ENCODE results near the gene SNX1. TPM values are rescaled to one million over a fixed set of nuclear protein-coding genes. Genes with fewer than 3 reads are reported as not detected.

SNX1 gene
- polyA plus RNA-seq, 4 donors: 56.5 to 95.7 (median 75.0) TPM

DNA sequence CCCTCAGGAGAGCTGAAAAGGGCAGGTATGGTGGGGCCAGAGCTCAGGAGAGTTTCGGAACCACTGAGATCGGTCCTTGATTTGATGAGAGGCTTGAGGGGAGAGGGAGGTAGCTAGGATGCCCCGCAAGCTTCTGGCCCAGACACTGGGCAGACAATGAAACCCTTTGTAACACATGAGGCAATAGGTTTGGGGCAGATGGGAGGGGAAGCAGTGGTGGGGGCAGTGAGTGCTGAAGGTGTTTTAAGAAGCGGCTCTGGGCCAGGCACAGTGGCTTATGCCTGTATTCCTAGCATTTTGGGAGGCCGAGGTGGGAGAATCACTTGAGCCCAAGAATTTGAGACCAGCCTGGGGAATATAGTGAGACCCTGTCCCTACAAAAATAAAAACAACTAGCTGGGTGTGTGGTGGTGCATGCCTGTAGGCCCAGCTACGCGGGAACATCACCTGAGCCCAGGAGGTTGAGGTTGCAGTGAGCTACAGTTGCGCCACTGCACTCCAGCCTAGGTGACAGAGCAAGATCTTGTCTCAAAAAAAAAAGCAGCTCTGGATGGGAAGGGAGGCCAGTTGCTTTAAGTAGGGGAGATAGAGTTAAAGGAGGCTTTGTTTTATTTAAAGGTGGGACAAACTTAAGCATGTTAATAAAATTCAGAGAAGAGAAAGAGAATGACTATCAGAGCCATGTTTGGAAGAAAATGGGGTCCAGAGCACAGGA lies 46.2 kb downstream of the SNX1 start:
- no peak for DNase-seq
- Histone ChIP-seq H3K27me3 (ENCODE audit: control insufficient read depth in 3 of 3, insufficient read depth in 3 of 3, low read length in 3 of 3) (no peaks in the 10 kb centered on the region), H3K36me3 (ENCODE audit: control insufficient read depth in 3 of 3, insufficient read depth in 2 of 3, low read depth in 1 of 3, low read length in 3 of 3) (peaks cover 9 to 61% (median 15%) of the 10 kb centered on the region in 3 donors), H3K4me1 (ENCODE audit: control insufficient read depth in 3 of 3, insufficient read depth in 2 of 3, low read depth in 1 of 3, low read length in 2 of 3) (peaks cover 0 to under 1% (median 0%) of the 10 kb centered on the region in 3 donors), H3K4me3 (ENCODE audit: low read depth in 1 of 3, low read length in 3 of 3) (no peak overlapping the region), H3K27ac (ENCODE audit: low read depth in 1 of 3, low read length in 2 of 3) (no peak overlapping the region), H3K9me3 (ENCODE audit: control insufficient read depth in 2 of 2, insufficient read depth in 1 of 2, low read depth in 1 of 2, low read length in 1 of 2) (no peaks in the 10 kb centered on the region)
- no peak for FAIRE-seq
- WGBS, 3 donors: 95 to 98% (median 97%) methylated on average over 8 of the region's 8 CpGs

DNA sequence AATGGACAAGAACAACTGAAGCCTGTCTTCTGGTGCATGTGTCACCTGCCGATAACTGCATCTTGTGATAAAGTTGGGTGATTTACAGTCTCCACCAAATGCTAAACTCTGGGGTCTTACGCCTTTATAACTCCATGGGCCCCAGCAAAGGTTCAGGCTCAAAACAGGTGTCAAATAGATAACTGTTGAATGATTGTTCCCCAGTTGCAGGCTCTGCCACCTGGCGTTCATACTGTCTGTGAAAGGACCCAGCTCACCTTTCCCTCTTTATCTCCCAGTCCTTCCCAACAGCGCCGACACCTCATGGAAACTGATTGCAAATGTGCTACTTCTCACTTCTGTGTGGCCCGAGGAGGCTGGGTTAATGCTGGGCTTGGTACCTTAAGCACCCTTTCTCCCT lies 47.5 kb downstream of the SNX1 start:
- Histone ChIP-seq H3K27me3 (ENCODE audit: control insufficient read depth in 3 of 3, insufficient read depth in 3 of 3, low read length in 3 of 3) (no peaks in the 10 kb centered on the region), H3K4me3 (ENCODE audit: low read depth in 1 of 3, low read length in 3 of 3) (no peak overlapping the region), H3K36me3 (ENCODE audit: control insufficient read depth in 3 of 3, insufficient read depth in 2 of 3, low read depth in 1 of 3, low read length in 3 of 3) (peaks cover 4 to 55% (median 6%) of the 10 kb centered on the region in 3 donors), H3K4me1 (ENCODE audit: control insufficient read depth in 3 of 3, insufficient read depth in 2 of 3, low read depth in 1 of 3, low read length in 2 of 3) (peaks cover 0 to 5% (median 0%) of the 10 kb centered on the region in 3 donors), H3K27ac (ENCODE audit: low read depth in 1 of 3, low read length in 2 of 3) (no peak overlapping the region), H3K9me3 (ENCODE audit: control insufficient read depth in 2 of 2, insufficient read depth in 1 of 2, low read depth in 1 of 2, low read length in 1 of 2) (no peaks in the 10 kb centered on the region)
- WGBS, 3 donors: 80 to 83% (median 83%) methylated on average over 6 of the region's 6 CpGs
- FAIRE-seq (no peak), DNase-seq (no peak)

DNA sequence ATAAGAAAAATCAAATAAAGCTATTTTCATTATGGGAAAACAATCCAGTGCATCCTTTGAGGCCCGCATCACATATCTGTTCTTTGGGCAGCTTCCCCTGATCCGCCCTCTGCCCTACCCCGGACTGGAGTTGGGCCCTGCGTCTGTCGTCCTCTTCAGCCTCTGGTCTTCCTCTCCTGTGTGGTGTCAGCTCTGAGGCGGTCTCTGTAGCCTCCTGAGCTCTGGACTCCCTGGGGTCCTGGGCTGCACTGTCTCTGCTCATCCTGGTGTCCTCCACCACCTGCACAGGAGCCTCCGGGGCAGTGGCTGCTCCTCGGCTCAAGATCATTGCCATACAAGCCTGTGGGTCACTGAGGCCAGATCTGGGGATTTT lies 48.4 kb downstream of the SNX1 start:
- peaks cover 4 to 49% (median 6%) of the 10 kb centered on the region in 3 donors for H3K36me3 ChIP-seq (ENCODE audit: control insufficient read depth in 3 of 3, insufficient read depth in 2 of 3, low read depth in 1 of 3, low read length in 3 of 3)
- DNase-seq: no peak
- FAIRE-seq: no peak
- peaks cover 0 to 5% (median 0%) of the 10 kb centered on the region in 3 donors for H3K4me1 ChIP-seq (ENCODE audit: control insufficient read depth in 3 of 3, insufficient read depth in 2 of 3, low read depth in 1 of 3, low read length in 2 of 3)
- H3K27ac ChIP-seq (ENCODE audit: low read depth in 1 of 3, low read length in 2 of 3): no peak overlapping the region
- 82 to 90% (median 87%) methylated on average over 8 of the region's 8 CpGs for WGBS, 3 donors
- H3K9me3 ChIP-seq (ENCODE audit: control insufficient read depth in 2 of 2, insufficient read depth in 1 of 2, low read depth in 1 of 2, low read length in 1 of 2): no peaks in the 10 kb centered on the region
- no peak overlapping the region for H3K4me3 ChIP-seq (ENCODE audit: low read depth in 1 of 3, low read length in 3 of 3)
- no peaks in the 10 kb centered on the region for H3K27me3 ChIP-seq (ENCODE audit: control insufficient read depth in 3 of 3, insufficient read depth in 3 of 3, low read length in 3 of 3)

DNA sequence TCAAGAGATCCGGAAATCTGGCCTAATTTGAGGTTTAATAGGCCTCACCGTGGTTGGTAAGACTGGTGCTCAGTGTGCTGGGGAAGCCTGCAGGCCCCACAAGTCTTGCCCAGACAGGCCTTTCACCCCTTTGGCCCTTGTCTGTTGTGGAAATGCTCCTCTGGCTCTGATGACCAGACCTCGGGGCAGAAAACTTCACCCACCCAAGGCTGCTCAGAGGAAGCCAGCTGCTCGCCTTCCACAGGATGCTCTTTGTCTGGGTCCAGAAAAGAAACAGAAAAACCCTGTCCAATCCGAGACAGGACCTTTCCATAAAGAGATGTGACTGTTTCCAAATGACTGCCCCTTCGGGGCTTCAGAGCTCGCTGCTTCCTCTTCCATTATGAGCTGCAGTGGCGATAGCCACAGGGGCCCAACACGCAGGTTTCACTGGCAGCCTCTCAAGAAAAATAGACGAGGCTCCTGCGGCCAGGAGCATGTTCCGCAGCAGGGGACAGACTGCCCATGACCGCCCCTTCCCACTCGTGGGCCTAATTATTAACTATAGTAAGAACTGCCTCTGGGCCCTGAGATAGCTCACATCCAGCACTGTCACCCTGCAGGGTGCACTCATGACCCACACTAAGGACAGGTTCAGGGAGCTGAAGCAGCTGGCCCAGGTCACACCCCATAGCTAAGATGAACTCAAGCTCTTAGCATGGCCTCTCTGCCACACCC lies 48.9 kb downstream of the SNX1 start:
- DNase-seq (no peak), FAIRE-seq (no peak)
- WGBS, 3 donors: 79 to 86% (median 83%) methylated on average over 14 of the region's 14 CpGs
- peaks cover 0 to 5% (median 0%) of the 10 kb centered on the region in 3 donors for H3K4me1 ChIP-seq (ENCODE audit: control insufficient read depth in 3 of 3, insufficient read depth in 2 of 3, low read depth in 1 of 3, low read length in 2 of 3)
- H3K27me3 ChIP-seq (ENCODE audit: control insufficient read depth in 3 of 3, insufficient read depth in 3 of 3, low read length in 3 of 3): no peaks in the 10 kb centered on the region
- H3K36me3 ChIP-seq (ENCODE audit: control insufficient read depth in 3 of 3, insufficient read depth in 2 of 3, low read depth in 1 of 3, low read length in 3 of 3): peaks cover 4 to 49% (median 6%) of the 10 kb centered on the region in 3 donors
- no peaks in the 10 kb centered on the region for H3K9me3 ChIP-seq (ENCODE audit: control insufficient read depth in 2 of 2, insufficient read depth in 1 of 2, low read depth in 1 of 2, low read length in 1 of 2)
- no peak overlapping the region for H3K4me3 ChIP-seq (ENCODE audit: low read depth in 1 of 3, low read length in 3 of 3)
- no peak overlapping the region for H3K27ac ChIP-seq (ENCODE audit: low read depth in 1 of 3, low read length in 2 of 3)

DNA sequence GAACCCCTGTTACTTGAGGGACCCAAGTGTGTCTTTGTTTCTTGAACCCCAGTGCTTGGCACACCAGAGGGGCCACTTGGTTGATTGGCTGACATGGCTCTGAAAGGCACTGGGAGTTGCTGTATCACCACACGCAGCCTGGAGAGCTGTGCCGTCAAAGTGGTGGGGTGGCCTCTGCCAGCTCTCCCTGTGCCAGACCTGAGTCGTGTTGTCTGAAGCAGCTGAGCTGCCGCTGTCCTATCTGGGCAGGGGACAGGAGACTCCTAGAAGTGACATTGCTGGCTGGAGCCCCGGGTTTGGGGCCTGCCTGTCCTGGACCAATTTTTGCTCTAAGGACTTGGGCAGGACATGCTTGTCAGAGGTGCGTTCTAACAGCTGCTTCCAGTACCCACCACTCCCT lies 50.3 kb downstream of the SNX1 start:
- peaks cover 0 to under 1% (median 0%) of the 10 kb centered on the region in 3 donors for H3K27me3 ChIP-seq (ENCODE audit: control insufficient read depth in 3 of 3, insufficient read depth in 3 of 3, low read length in 3 of 3)
- no peak for DNase-seq
- 86 to 93% (median 87%) methylated on average over 6 of the region's 6 CpGs for WGBS, 3 donors
- H3K27ac ChIP-seq (ENCODE audit: low read depth in 1 of 3, low read length in 2 of 3): no peak overlapping the region
- peaks cover 0 to 5% (median 0%) of the 10 kb centered on the region in 3 donors for H3K4me1 ChIP-seq (ENCODE audit: control insufficient read depth in 3 of 3, insufficient read depth in 2 of 3, low read depth in 1 of 3, low read length in 2 of 3)
- H3K4me3 ChIP-seq (ENCODE audit: low read depth in 1 of 3, low read length in 3 of 3): no peak overlapping the region
- FAIRE-seq: no peak
- H3K36me3 ChIP-seq (ENCODE audit: control insufficient read depth in 3 of 3, insufficient read depth in 2 of 3, low read depth in 1 of 3, low read length in 3 of 3): peaks cover 3 to 49% (median 6%) of the 10 kb centered on the region in 3 donors
- H3K9me3 ChIP-seq (ENCODE audit: control insufficient read depth in 2 of 2, insufficient read depth in 1 of 2, low read depth in 1 of 2, low read length in 1 of 2): no peaks in the 10 kb centered on the region

DNA sequence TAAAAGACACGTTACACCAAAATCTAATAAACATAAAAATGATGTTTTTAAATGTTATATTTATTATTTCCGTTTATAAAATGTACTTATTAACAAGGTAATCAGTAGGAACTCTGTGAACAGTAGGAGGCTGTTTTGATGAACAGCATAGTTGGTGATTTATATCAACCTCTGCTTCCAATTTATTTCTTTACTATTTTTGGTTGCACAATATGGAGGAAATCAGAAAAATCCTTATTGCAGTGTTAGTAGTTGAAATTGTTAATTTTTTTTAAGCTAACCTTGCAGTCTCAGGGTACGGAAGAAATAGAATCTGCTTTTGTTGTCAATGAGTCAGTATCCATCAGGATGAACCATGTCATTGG lies 50.7 kb downstream of the SNX1 start:
- Histone ChIP-seq H3K9me3 (ENCODE audit: control insufficient read depth in 2 of 2, insufficient read depth in 1 of 2, low read depth in 1 of 2, low read length in 1 of 2) (no peaks in the 10 kb centered on the region), H3K4me1 (ENCODE audit: control insufficient read depth in 3 of 3, insufficient read depth in 2 of 3, low read depth in 1 of 3, low read length in 2 of 3) (peaks cover 0 to 8% (median 0%) of the 10 kb centered on the region in 3 donors), H3K27ac (ENCODE audit: low read depth in 1 of 3, low read length in 2 of 3) (no peak overlapping the region), H3K27me3 (ENCODE audit: control insufficient read depth in 3 of 3, insufficient read depth in 3 of 3, low read length in 3 of 3) (peaks cover 0 to 4% (median 0%) of the 10 kb centered on the region in 3 donors), H3K4me3 (ENCODE audit: low read depth in 1 of 3, low read length in 3 of 3) (no peak overlapping the region), H3K36me3 (ENCODE audit: control insufficient read depth in 3 of 3, insufficient read depth in 2 of 3, low read depth in 1 of 3, low read length in 3 of 3) (peaks cover 2 to 44% (median 3%) of the 10 kb centered on the region in 3 donors)
- no peak for FAIRE-seq
- 90 to 97% (median 93%) methylated on average over 3 of the region's 3 CpGs for WGBS, 3 donors
- DNase-seq: no peak

DNA sequence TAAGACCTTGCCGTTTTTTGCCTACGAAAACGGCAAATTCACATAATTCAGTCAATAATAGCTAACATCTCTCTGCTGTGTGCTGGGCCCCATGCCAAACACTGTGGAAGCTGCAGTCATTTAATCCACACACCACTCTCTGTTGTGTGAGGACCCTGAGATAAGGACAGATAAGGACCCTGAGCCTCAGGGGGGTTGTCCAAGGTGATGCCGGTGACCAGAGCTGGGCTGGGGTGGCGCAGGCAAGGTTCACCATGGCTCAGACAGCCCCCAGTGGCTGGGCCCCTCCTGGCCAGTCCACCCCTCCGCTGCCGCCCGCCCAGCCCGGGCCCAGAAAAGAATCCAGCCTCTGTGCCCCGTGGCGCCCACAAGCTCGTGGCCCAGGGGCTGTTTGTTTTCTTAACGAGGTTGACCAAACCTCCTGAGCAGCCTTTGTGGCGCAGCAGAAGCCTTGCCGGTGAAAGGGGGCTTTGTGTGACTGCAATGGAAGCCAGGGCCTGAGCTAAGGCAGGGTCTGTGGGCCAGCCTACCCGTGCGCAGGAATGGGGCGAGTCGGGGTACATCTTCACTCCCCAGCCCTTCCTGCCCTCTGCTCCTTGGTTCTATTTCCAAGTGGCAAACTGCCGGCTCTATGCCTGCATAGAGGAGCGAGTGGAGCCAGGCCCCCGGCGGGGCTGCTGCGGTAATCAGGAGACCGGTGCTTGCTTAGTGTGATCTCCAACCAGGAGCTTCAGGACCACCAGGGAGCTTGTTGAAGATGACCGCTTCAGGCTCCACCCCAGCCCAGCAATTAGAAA lies 51.3 kb downstream of the SNX1 start:
- H3K4me3 ChIP-seq (ENCODE audit: low read depth in 1 of 3, low read length in 3 of 3): no peak overlapping the region
- peaks cover 0 to 9% (median 4%) of the 10 kb centered on the region in 3 donors for H3K27me3 ChIP-seq (ENCODE audit: control insufficient read depth in 3 of 3, insufficient read depth in 3 of 3, low read length in 3 of 3)
- H3K9me3 ChIP-seq (ENCODE audit: control insufficient read depth in 2 of 2, insufficient read depth in 1 of 2, low read depth in 1 of 2, low read length in 1 of 2): no peaks in the 10 kb centered on the region
- DNase-seq (no peak), FAIRE-seq (no peak)
- peaks cover 0 to 11% (median 0%) of the 10 kb centered on the region in 3 donors for H3K4me1 ChIP-seq (ENCODE audit: control insufficient read depth in 3 of 3, insufficient read depth in 2 of 3, low read depth in 1 of 3, low read length in 2 of 3)
- H3K27ac ChIP-seq (ENCODE audit: low read depth in 1 of 3, low read length in 2 of 3): no peak overlapping the region
- 87 to 91% (median 90%) methylated on average over 26 of the region's 26 CpGs for WGBS, 3 donors
- peaks cover 2 to 38% (median 3%) of the 10 kb centered on the region in 3 donors for H3K36me3 ChIP-seq (ENCODE audit: control insufficient read depth in 3 of 3, insufficient read depth in 2 of 3, low read depth in 1 of 3, low read length in 3 of 3)

DNA sequence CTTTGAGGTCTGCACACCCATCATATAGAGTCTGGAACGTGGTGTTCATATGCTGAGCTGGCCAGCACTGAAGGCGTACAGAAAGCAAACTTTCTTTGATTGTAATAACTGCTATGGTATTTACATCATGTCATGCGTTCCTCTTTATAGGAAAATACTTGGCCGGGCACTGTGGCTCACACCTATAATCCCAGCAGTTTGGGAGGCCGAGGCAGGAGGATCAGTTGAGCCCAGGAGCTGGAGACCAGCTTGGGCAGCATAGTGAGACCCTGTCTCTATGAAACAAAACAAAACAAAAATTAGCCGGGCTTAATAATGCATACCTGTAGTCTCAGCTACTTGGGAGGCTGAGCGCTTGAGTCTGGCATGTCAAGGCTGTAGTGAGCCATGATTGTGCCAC lies 52.4 kb downstream of the SNX1 start:
- peaks cover 0 to 20% (median 4%) of the 10 kb centered on the region in 3 donors for H3K27me3 ChIP-seq (ENCODE audit: control insufficient read depth in 3 of 3, insufficient read depth in 3 of 3, low read length in 3 of 3)
- no peak for FAIRE-seq
- H3K9me3 ChIP-seq (ENCODE audit: control insufficient read depth in 2 of 2, insufficient read depth in 1 of 2, low read depth in 1 of 2, low read length in 1 of 2): no peaks in the 10 kb centered on the region
- no peak overlapping the region for H3K27ac ChIP-seq (ENCODE audit: low read depth in 1 of 3, low read length in 2 of 3)
- 75 to 89% (median 80%) methylated on average over 7 of the region's 7 CpGs for WGBS, 3 donors
- DNase-seq: no peak
- H3K36me3 ChIP-seq (ENCODE audit: control insufficient read depth in 3 of 3, insufficient read depth in 2 of 3, low read depth in 1 of 3, low read length in 3 of 3): peaks cover 2 to 28% (median 3%) of the 10 kb centered on the region in 3 donors
- peaks cover 0 to 20% (median 0%) of the 10 kb centered on the region in 3 donors for H3K4me1 ChIP-seq (ENCODE audit: control insufficient read depth in 3 of 3, insufficient read depth in 2 of 3, low read depth in 1 of 3, low read length in 2 of 3)
- H3K4me3 ChIP-seq (ENCODE audit: low read depth in 1 of 3, low read length in 3 of 3): no peak overlapping the region
